ENCODE results near the gene BIN2.

The BIN2 gene

GRCh38 chr12:51238510-51239334, 85.3 kb downstream of the BIN2 start, which contains the start of gene DAZAP2:
Gene DAZAP2, plus strand, starts transcription at chr12:51238826. Its CDS starts 82 bp downstream, at chr12:51238908.
- POLR2A ChIA-PET, result interaction anchor here (0.8 to 2.3 kb wide), 16 partner anchors 10 to 474 kb away, joined by 3 to 21 read pairs (median 4); partner anchors contain the start of genes CSRNP2, LETMD1, POU6F1 and SLC11A2
- DNase-seq (ENCODE audit: extremely low spot score), result peak; percentile 95
- CTCF ChIA-PET, result interaction anchor here (0.6 to 0.9 kb wide), 2 partner anchors 14 to 783 kb away, joined by 3 to 4 read pairs; no protein-coding TSS in a partner anchor
- TF ChIP-seq PKNOX1 (IDR thresholded peaks at IDR 0.05) (peak; percentile 99), FOXA1 (IDR thresholded peaks at IDR 0.05) (no peak), L3MBTL2 (conservative IDR thresholded peaks at IDR 0.05) (peak; percentile 63), ELF4 (IDR thresholded peaks at IDR 0.05) (peak; percentile 92)

- ChIA-PET POLR2A (interaction anchor here (0.8 to 2.3 kb wide), 13 partner anchors 9 to 473 kb away, joined by 3 to 21 read pairs (median 4); partner anchors contain the start of genes CSRNP2, LETMD1, POU6F1 and SMAGP), CTCF (interaction anchor here (0.9 kb wide), 1 partner anchor 15 kb away, joined by 3 read pairs; no protein-coding TSS in a partner anchor)
- no peak for TF ChIP-seq SUZ12 (IDR thresholded peaks at IDR 0.05)
- no peak for TF ChIP-seq TARDBP (IDR thresholded peaks at IDR 0.05)
- TF ChIP-seq FOXA1 (IDR thresholded peaks at IDR 0.05), result no peak
- no peak for TF ChIP-seq SP1 (IDR thresholded peaks at IDR 0.05)
- TF ChIP-seq BHLHE40 (IDR thresholded peaks at IDR 0.05; ENCODE audit: borderline replicate concordance), result no peak
- TF ChIP-seq CTBP1 (IDR thresholded peaks at IDR 0.05; ENCODE audit: borderline replicate concordance), result no peak
- TF ChIP-seq ZNF384 (IDR thresholded peaks at IDR 0.05), result no peak
- no peak for TF ChIP-seq FOXK2 (IDR thresholded peaks at IDR 0.05)
- no peak for TF ChIP-seq L3MBTL2 (conservative IDR thresholded peaks at IDR 0.05)
- no peak for TF ChIP-seq ARNT (IDR thresholded peaks at IDR 0.05)
- no peak for DNase-seq (ENCODE audit: extremely low spot score)
These were observed 85.9 kb downstream of the BIN2 start for GRCh38 chr12:51238037-51238509.

GRCh38 chr12:51234530-51234929, 89.4 kb downstream of the BIN2 start:
- ChIA-PET CTCF (no interaction called here), POLR2A (no interaction called here)
- no peak for TF ChIP-seq SP1 (IDR thresholded peaks at IDR 0.05)
- TF ChIP-seq FOXK2 (IDR thresholded peaks at IDR 0.05), result no peak
- TF ChIP-seq LEF1 (IDR thresholded peaks at IDR 0.05; ENCODE audit: borderline replicate concordance), result no peak
- TF ChIP-seq BHLHE40 (IDR thresholded peaks at IDR 0.05; ENCODE audit: borderline replicate concordance), result no peak
- TF ChIP-seq SUZ12 (IDR thresholded peaks at IDR 0.05), result no peak
- no peak for TF ChIP-seq PKNOX1 (IDR thresholded peaks at IDR 0.05)
- no peak for TF ChIP-seq L3MBTL2 (conservative IDR thresholded peaks at IDR 0.05)
- TF ChIP-seq ZNF384 (IDR thresholded peaks at IDR 0.05), result no peak
- no peak for TF ChIP-seq CTBP1 (IDR thresholded peaks at IDR 0.05; ENCODE audit: borderline replicate concordance)
- TF ChIP-seq NFRKB (IDR thresholded peaks at IDR 0.05), result no peak
- TF ChIP-seq ARNT (IDR thresholded peaks at IDR 0.05), result no peak
- no peak for TF ChIP-seq FOXM1 (IDR thresholded peaks at IDR 0.05; ENCODE audit: borderline replicate concordance)
- TF ChIP-seq FOXA1 (IDR thresholded peaks at IDR 0.05), result no peak
- TF ChIP-seq ELF4 (IDR thresholded peaks at IDR 0.05), result no peak
- TF ChIP-seq HDGF (IDR thresholded peaks at IDR 0.05; ENCODE audit: borderline replicate concordance), result no peak
- no peak for TF ChIP-seq TARDBP (IDR thresholded peaks at IDR 0.05)
- no peak for DNase-seq (ENCODE audit: extremely low spot score)

GRCh38 chr12:51232642-51233041, 91.3 kb downstream of the BIN2 start:
- ChIA-PET POLR2A (interaction anchor here (1.2 kb wide), 1 partner anchor 15 kb away, joined by 3 read pairs; the partner anchor contains the start of gene POU6F1), CTCF (no interaction called here)
- DNase-seq (ENCODE audit: extremely low spot score), result no peak
- TF ChIP-seq L3MBTL2 (conservative IDR thresholded peaks at IDR 0.05) (no peak), SUZ12 (IDR thresholded peaks at IDR 0.05) (no peak), HDGF (IDR thresholded peaks at IDR 0.05; ENCODE audit: borderline replicate concordance) (no peak), CTBP1 (IDR thresholded peaks at IDR 0.05; ENCODE audit: borderline replicate concordance) (no peak), SP1 (IDR thresholded peaks at IDR 0.05) (no peak), ZNF384 (IDR thresholded peaks at IDR 0.05) (no peak), TARDBP (IDR thresholded peaks at IDR 0.05) (no peak), FOXA1 (IDR thresholded peaks at IDR 0.05) (no peak), PKNOX1 (IDR thresholded peaks at IDR 0.05) (no peak), FOXM1 (IDR thresholded peaks at IDR 0.05; ENCODE audit: borderline replicate concordance) (no peak), BHLHE40 (IDR thresholded peaks at IDR 0.05; ENCODE audit: borderline replicate concordance) (no peak)
